ENCODE results near the gene MPHOSPH8. TPM values are rescaled to one million over a fixed set of nuclear protein-coding genes. Genes with fewer than 3 reads are reported as not detected.

The MPHOSPH8 gene, protein sequence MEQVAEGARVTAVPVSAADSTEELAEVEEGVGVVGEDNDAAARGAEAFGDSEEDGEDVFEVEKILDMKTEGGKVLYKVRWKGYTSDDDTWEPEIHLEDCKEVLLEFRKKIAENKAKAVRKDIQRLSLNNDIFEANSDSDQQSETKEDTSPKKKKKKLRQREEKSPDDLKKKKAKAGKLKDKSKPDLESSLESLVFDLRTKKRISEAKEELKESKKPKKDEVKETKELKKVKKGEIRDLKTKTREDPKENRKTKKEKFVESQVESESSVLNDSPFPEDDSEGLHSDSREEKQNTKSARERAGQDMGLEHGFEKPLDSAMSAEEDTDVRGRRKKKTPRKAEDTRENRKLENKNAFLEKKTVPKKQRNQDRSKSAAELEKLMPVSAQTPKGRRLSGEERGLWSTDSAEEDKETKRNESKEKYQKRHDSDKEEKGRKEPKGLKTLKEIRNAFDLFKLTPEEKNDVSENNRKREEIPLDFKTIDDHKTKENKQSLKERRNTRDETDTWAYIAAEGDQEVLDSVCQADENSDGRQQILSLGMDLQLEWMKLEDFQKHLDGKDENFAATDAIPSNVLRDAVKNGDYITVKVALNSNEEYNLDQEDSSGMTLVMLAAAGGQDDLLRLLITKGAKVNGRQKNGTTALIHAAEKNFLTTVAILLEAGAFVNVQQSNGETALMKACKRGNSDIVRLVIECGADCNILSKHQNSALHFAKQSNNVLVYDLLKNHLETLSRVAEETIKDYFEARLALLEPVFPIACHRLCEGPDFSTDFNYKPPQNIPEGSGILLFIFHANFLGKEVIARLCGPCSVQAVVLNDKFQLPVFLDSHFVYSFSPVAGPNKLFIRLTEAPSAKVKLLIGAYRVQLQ
- 10 to 100 TPM; 40.3 to 56.5 TPM for total RNA-seq
- total RNA-seq: 111 to 148 reads per million in 2 donors

DNA sequence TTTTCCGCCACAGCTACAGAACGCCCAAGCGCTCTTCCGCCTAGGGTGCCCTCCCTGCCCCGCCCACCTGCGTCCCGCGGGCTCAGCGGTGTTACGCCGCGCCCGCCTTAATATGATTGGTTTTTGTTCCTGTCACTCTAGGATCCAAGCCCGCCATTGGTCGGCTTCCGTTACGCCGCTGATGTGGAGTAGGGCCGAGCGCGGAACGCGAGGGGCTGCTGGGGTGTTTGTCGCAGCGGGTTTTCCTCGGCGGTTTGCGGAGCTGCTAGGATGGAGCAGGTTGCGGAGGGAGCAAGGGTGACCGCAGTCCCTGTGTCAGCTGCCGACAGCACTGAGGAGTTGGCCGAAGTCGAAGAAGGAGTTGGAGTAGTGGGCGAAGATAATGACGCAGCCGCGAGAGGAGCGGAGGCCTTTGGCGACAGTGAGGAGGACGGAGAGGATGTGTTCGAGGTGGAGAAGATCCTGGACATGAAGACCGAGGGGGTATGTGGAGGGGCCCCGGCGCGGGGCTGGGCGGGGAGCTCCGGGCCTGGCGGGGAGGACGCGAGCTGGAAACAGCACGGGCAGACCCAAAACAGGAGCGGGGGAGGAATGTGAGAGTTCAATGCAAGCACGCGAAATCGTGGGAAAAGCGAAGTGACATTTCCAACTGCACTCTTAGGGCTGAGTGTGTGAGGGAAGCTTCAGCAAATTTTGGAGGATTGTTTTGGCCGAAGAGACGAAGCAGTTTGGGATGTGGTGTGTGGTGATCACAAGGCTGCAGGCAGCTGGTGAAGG, at the start of gene MPHOSPH8:
TSS of gene MPHOSPH8 (plus strand) at position 181 of the 777 bp plus-strand sequence. CDS start at position 271, 90 bp downstream.
- ATAC-seq: peak; percentile 98
- peaks cover 30% of the 10 kb centered on the region for H3K4me1 Mint-ChIP-seq
- no peaks in the 10 kb centered on the region for H3K27me3 Mint-ChIP-seq

DNA sequence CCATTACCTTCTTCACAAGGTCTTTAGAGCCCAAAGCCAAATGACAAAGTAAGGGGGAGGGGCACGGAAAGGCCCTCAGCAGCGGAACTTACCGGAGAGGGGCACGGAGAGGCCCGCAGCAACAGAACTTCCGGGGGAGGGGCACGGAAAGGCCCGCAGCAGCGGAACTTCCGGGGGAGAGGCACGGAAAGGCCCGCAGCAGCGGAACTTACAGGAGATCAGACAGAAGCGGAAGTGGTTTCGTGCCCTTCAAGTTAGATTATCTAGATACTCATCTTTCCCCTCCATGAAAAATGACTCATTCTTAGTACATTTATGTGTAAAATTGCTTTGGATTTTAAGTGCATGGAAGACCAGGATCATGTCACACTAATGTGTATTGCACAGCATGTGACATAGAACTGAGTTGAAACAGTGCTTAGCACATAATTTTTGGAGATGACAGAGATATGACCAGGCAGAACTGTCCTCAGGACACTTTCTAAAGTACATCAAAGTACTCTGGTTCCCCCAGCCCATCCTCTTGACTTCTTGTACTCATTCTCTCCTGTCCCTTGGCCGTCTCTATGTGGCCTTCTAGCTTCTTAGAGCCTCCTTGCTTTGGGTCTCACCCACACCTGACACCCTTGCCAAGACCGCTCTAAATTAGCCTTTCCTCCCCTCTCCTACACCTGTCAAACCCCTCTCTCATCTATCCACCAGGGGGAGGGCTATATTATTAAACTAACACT, 46.4 kb upstream of the MPHOSPH8 start:
- peak overlapping the region; percentile 86 for H3K27ac Mint-ChIP-seq
- H3K36me3 Mint-ChIP-seq (ENCODE audit: low read depth): no peaks in the 10 kb centered on the region
- ATAC-seq (peak; percentile 87), DNase-seq (peak; percentile 49 to 62 (median 53))
- peak overlapping the region; percentile 86 for H3K4me3 Mint-ChIP-seq
- H3K27me3 Mint-ChIP-seq: no peaks in the 10 kb centered on the region
- peaks cover 12% of the 10 kb centered on the region for H3K4me1 Mint-ChIP-seq
- no peaks in the 10 kb centered on the region for H3K9me3 ChIP-seq (ENCODE audit: control insufficient read depth, low read length, poor library complexity, severe bottlenecking)

More for the DNA sequence above, at the start of gene MPHOSPH8:
- peak; percentile 86 to 91 (median 87) for DNase-seq
- H3K4me3 Mint-ChIP-seq: peak within 1 kb of the TSS; percentile 100
- peak within 1 kb of the TSS; percentile 100 for H3K27ac Mint-ChIP-seq
- no peaks in the 10 kb centered on the region for H3K9me3 ChIP-seq (ENCODE audit: control insufficient read depth, low read length, poor library complexity, severe bottlenecking)
- H3K36me3 Mint-ChIP-seq (ENCODE audit: low read depth): peaks cover 7% of the 10 kb centered on the region

DNA sequence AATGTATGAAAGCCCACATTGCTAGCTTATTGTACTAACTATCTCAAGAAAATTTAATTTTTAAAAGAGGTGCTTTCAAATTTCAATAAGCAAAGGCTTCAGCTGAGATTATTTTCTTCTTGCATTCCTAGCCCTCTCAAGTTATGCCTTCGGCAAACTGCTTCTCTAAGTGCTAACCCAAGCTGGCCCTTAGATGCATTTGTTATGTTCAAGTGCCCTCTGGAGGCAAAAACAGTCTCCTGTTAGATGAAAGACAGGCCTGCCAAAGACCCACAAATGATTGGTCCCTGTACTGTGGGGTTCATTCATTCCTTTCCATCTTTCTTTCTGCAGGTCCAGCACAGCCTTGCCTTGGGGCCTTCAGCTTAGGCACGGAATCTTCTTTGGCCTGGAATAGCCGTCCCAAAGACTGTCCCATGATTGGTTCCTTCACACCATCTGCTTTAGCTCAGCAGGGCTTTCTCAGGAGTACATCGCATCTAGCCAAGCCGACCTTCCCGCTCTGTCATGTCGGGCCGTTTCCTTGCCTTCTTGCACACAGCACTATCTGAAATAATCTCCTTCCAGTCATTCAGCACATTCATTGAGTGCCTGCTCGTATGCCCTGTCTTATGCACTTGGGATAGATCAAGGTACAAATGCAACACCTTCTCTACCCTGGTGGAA, 45.7 kb upstream of the MPHOSPH8 start:
- DNase-seq (no peak), ATAC-seq (peak; percentile 62)
- peak overlapping the region; percentile 86 for H3K4me3 Mint-ChIP-seq
- H3K27ac Mint-ChIP-seq: peak overlapping the region; percentile 86
- no peaks in the 10 kb centered on the region for H3K36me3 Mint-ChIP-seq (ENCODE audit: low read depth)
- no peaks in the 10 kb centered on the region for H3K9me3 ChIP-seq (ENCODE audit: control insufficient read depth, low read length, poor library complexity, severe bottlenecking)
- H3K4me1 Mint-ChIP-seq: peaks cover 12% of the 10 kb centered on the region
- no peaks in the 10 kb centered on the region for H3K27me3 Mint-ChIP-seq

DNA sequence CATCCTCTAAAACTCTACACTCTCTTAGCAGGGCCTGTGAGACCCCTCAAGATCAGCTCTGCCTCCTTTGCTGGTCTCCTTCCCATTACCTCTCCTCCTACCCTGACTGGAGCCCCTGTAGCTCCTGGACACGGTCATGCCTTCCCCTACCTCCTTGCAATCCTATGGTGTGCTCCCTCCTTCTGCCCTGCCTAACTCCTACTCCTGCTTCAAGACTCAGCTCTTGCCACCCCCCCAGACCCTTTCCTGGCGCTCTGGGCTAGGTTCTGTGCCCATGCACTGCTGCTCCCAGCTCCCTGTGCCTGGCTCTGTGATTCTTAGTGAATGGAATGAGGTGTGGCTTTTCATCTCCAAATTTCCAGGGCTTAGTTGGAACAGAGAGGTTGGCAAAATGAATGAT, 44.1 kb upstream of the MPHOSPH8 start:
- peak overlapping the region; percentile 54 for H3K27ac Mint-ChIP-seq
- no peaks in the 10 kb centered on the region for H3K9me3 ChIP-seq (ENCODE audit: control insufficient read depth, low read length, poor library complexity, severe bottlenecking)
- no peaks in the 10 kb centered on the region for H3K36me3 Mint-ChIP-seq (ENCODE audit: low read depth)
- H3K27me3 Mint-ChIP-seq: no peaks in the 10 kb centered on the region
- no peak for DNase-seq
- no peak for ATAC-seq
- H3K4me1 Mint-ChIP-seq: peaks cover 12% of the 10 kb centered on the region
- H3K4me3 Mint-ChIP-seq: no peak overlapping the region

DNA sequence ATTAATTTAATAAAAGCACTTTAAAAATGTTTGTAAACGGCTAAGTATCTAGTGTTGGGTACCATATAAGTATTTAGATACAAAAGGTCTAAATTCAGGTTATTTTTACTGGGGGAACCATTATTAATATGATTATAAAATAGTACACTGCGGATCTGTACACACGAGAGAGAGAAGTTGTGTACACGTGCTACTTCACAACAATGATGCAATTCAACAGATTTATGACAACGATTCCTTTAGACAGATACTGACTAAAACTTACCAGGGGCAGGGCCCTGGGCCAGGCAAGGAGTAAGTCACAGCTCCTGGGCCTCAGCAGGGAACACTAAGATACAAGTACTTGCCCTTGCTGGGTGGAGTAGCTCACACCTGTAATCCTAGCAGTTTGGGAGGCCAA, 43.0 kb upstream of the MPHOSPH8 start:
- Mint-ChIP-seq H3K4me1 (peaks cover 12% of the 10 kb centered on the region), H3K27ac (no peak overlapping the region), H3K4me3 (no peak overlapping the region), H3K36me3 (ENCODE audit: low read depth) (no peaks in the 10 kb centered on the region), H3K27me3 (peaks cover 3% of the 10 kb centered on the region)
- no peaks in the 10 kb centered on the region for H3K9me3 ChIP-seq (ENCODE audit: control insufficient read depth, low read length, poor library complexity, severe bottlenecking)
- DNase-seq (no peak), ATAC-seq (no peak)

DNA sequence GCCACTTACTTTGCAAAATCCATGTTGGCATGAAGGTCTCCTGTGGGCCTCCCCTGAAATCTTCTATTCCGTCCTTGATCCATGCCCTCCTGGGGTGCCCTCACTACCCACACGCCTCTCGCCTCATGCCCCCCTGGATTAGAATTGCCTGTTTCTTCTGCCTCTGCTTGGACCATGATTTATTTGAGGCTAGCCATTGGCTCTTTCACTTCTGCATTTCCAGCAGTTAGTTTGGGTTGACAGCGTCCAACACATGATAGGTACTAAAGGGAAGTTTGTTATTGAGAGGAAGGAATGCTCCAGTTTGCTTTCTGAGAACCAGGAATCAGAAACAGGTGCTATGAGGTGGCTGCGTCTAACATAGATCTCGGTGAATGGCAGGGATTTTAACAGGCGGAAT, 41.6 kb upstream of the MPHOSPH8 start:
- Mint-ChIP-seq H3K27me3 (peaks cover 17% of the 10 kb centered on the region), H3K4me1 (peaks cover 6% of the 10 kb centered on the region), H3K36me3 (ENCODE audit: low read depth) (no peaks in the 10 kb centered on the region), H3K4me3 (peak overlapping the region; percentile 3), H3K27ac (no peak overlapping the region)
- DNase-seq (no peak), ATAC-seq (no peak)
- H3K9me3 ChIP-seq (ENCODE audit: control insufficient read depth, low read length, poor library complexity, severe bottlenecking): no peaks in the 10 kb centered on the region

DNA sequence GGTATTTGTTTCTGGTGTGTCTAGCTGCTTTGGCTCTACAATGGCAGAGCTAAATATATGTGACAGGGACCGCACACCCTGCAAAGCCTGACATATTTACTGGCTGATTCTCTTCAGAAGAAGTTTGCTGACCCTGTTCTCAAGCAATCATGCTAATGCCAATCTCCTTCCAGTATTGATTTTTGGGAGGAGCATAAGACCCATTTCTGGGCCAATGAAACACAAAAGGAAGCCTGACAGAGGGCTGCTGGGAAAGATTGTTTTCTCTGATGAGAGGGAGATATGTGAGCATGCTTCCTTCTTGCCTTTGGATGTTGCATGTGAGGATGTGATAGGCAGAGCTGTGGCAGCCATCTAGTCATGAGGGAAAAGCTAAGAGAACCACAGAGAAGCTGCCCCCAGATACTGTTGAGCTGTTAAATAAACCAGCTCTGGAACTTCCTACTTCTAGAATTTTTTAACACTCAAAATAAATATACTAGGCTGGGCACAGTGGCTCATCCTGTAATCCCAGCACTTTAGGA, 40.7 kb upstream of the MPHOSPH8 start:
- no peak for DNase-seq
- no peak overlapping the region for H3K27ac Mint-ChIP-seq
- H3K4me3 Mint-ChIP-seq: no peak overlapping the region
- no peaks in the 10 kb centered on the region for H3K4me1 Mint-ChIP-seq
- H3K27me3 Mint-ChIP-seq: peaks cover 22% of the 10 kb centered on the region
- no peak for ATAC-seq
- no peaks in the 10 kb centered on the region for H3K9me3 ChIP-seq (ENCODE audit: control insufficient read depth, low read length, poor library complexity, severe bottlenecking)
- no peaks in the 10 kb centered on the region for H3K36me3 Mint-ChIP-seq (ENCODE audit: low read depth)

DNA sequence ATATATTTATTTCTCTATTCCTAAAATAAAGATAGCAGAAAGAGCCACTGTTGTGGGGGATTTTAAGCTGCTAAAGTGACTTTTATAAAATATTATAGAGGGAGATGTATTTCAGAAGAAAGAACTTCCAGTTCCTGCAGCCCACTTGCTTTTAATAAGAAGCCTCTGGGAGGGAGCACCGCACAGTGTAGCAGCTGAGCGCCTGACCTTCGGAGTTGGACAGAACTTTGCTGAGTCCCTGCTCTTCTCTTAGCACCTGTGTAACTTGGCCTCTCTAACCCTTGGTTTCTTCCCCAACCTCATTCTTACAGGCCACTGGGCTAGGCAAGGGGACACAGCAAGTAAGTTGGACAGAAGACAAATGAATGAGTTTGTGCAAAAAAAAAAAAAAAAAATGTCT, 37.4 kb upstream of the MPHOSPH8 start:
- Mint-ChIP-seq H3K36me3 (ENCODE audit: low read depth) (no peaks in the 10 kb centered on the region), H3K4me1 (no peaks in the 10 kb centered on the region), H3K27ac (no peak overlapping the region), H3K27me3 (peaks cover 47% of the 10 kb centered on the region), H3K4me3 (no peak overlapping the region)
- H3K9me3 ChIP-seq (ENCODE audit: control insufficient read depth, low read length, poor library complexity, severe bottlenecking): no peaks in the 10 kb centered on the region
- ATAC-seq (no peak), DNase-seq (no peak)

DNA sequence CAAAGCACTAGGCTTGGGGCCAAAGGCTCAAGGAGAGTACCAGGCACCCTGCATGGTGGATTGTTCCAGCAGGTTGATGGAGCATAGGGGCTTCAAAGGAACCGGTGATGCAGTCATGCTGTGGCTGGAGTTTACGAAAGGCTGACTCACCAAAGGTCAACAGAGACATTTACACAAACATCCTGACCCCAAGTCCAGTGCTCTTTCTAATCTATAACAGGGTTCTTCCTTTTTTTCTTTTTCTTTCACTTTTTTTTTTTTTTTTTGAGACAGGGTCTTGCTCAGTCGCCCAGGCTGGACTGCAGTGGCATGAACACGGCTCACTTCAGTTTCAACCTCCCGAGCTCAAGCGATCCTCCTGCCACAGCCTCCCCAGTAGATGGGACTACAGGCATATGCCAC, 36.5 kb upstream of the MPHOSPH8 start:
- H3K27me3 Mint-ChIP-seq: peaks cover 50% of the 10 kb centered on the region
- no peak overlapping the region for H3K4me3 Mint-ChIP-seq
- H3K4me1 Mint-ChIP-seq: no peaks in the 10 kb centered on the region
- ATAC-seq (no peak), DNase-seq (no peak)
- H3K27ac Mint-ChIP-seq: no peak overlapping the region
- H3K36me3 Mint-ChIP-seq (ENCODE audit: low read depth): no peaks in the 10 kb centered on the region
- no peaks in the 10 kb centered on the region for H3K9me3 ChIP-seq (ENCODE audit: control insufficient read depth, low read length, poor library complexity, severe bottlenecking)

DNA sequence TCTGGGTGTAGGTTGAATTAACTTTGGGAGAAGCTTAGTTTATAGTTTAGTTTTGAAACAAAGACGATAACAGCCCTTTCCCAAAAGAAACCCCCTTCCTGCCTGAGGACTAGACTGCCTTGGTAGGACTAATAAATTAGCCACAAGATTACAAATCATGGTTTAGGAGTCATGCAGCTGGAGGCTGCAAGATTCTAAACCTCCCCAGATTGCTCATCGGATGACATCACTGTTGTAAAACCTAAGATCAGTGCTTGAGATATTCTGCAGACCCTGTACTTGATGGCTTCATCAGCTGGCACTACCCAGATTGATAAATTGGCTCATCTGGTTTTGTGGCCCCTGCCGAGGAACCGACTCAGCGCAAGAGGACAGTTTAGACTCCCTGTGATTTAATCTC, 35.9 kb upstream of the MPHOSPH8 start:
- H3K9me3 ChIP-seq (ENCODE audit: control insufficient read depth, low read length, poor library complexity, severe bottlenecking): no peaks in the 10 kb centered on the region
- ATAC-seq (no peak), DNase-seq (no peak)
- Mint-ChIP-seq H3K4me1 (no peaks in the 10 kb centered on the region), H3K27ac (no peak overlapping the region), H3K36me3 (ENCODE audit: low read depth) (no peaks in the 10 kb centered on the region), H3K4me3 (no peak overlapping the region), H3K27me3 (peaks cover 51% of the 10 kb centered on the region)

DNA sequence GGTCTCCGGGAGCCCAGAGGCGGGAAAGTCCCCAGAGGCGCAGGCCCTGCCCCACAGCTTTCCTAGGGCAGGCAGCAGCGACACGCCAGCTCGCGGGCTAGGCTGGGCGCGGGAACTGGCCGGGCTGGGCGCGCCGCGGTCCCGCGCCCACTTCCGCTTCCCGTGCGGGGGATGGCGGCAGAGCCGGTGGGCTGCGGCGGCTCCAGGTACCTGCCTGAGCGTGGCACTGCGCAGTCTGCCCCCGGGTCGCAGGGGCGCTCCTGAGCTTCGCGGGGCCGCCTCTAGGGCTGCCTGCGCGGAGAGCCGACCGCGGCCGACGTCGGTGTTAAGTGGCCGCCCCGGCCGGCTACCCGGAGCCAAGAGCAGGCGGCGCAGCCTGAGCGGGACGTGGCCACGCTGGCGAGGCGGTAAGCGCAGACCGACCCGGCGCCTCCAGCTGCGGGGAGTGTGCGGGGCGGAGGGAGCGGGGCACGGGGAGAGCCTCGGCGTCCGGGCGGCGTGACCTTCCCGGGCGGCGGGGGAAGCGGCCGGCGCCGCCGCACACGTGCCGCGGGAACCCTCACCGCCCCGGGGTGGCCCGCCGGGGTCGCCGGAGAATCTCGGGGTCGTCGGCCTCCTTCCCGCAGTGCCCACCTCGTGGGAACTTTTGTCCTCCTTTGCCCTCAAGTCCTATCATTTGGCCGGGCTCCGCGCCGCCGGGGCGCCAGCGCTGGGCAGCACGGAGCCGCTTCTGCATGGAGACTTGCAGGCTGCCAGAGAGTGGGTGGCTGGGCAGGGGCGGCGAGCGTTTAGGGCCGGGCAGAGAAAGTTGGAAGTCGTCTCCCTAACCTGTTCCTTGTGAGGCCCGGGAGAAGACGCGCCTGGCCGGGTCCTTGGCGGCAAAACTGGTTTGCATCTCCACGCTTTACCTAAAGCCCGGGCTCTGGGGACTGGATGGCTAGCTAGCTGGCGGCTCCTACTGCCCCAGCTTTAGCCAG, 31.4 kb upstream of the MPHOSPH8 start:
- DNase-seq (peak in 2 of 3 donors; percentile 7 to 10), ATAC-seq (peak; percentile 83)
- no peaks in the 10 kb centered on the region for H3K36me3 Mint-ChIP-seq (ENCODE audit: low read depth)
- no peak overlapping the region for H3K27ac Mint-ChIP-seq
- peaks cover 52% of the 10 kb centered on the region for H3K27me3 Mint-ChIP-seq
- H3K4me3 Mint-ChIP-seq: peak overlapping the region; percentile 57
- peaks cover 4% of the 10 kb centered on the region for H3K9me3 ChIP-seq (ENCODE audit: control insufficient read depth, low read length, poor library complexity, severe bottlenecking)
- H3K4me1 Mint-ChIP-seq: no peaks in the 10 kb centered on the region

Data from T-helper 17 cell (primary cell).